ENCODE results near the gene DYNLT3.
A peak's percentile ranks its signal among the peaks of the same experiment; 100 is the strongest.

Gene DYNLT3

DNA sequence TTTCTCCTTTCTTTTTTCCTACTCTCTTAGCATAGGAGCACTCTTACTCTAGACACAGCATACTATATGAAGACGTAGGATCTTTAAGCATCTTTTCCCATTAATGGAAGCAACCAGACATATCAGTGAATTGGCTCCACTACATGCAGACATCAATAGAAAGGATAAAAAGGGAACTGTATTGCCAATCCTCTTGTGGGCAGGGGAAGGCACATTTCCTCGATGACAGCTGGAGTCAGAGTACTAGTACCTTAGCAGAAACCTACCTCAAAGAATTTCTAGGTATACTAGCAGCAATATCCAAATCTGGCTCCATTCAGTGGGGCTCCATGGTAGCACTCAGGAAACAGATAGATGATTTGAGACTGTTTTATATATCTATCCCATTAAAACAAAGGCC is 47.4 kb downstream of the DYNLT3 start:
- Mint-ChIP-seq H3K36me3 (ENCODE audit: insufficient read depth) (no peaks in the 10 kb centered on the region), H3K4me3 (no peak overlapping the region), H3K27ac (no peak overlapping the region), H3K27me3 (no peaks in the 10 kb centered on the region), H3K9me3 (no peaks in the 10 kb centered on the region), H3K4me1 (ENCODE audit: low read depth in 2 of 2) (no peaks in the 10 kb centered on the region)
- ATAC-seq (replicated peaks) = no peak
- DNase-seq = no peak

DNA sequence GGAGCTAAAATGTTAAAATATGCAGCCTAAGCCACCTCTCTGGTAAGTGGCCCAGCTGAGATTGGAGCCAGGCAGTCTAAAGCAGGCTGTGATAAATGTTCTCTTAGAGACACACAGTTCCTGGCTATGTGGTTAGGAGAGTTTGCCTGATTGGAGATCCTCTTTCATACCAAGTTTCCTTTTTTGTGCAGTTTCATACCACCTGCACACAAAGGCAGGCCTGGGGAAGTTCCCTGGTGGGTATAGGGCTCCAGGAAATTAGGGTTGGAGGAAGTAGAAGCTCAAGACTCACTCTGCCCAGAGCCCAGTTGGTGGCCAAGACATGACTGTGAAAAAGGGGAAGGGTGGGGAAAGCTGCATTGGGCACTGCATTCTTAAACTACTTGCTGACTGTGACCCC is 50.6 kb downstream of the DYNLT3 start:
- ATAC-seq (replicated peaks) (peak; percentile 36), DNase-seq (no peak)
- Mint-ChIP-seq H3K4me1 (ENCODE audit: low read depth in 2 of 2) (no peaks in the 10 kb centered on the region), H3K36me3 (ENCODE audit: insufficient read depth) (no peaks in the 10 kb centered on the region), H3K27ac (peak overlapping the region in 1 of 2 donors; percentile 26), H3K4me3 (no peak overlapping the region), H3K27me3 (no peaks in the 10 kb centered on the region), H3K9me3 (no peaks in the 10 kb centered on the region)

DNA sequence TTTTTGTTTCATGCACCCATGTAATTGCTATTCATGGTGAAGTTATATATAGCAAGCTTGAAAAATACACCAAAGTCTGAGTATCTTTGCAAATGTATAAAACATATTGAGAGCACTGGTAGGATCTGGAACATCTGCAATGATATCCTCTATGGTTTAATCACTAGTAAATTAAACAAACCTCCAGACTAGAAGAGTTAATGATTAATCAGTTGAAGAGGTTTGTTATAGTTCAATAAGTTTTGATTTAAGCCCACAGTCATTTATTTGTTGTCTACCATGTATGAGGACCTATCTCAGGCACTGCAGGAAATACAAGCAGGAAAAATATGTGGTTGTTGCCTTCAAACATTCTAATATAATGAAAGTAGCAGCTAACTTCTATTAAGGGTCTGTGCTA is 51.1 kb downstream of the DYNLT3 start:
- Mint-ChIP-seq H3K4me1 (ENCODE audit: low read depth in 2 of 2) (no peaks in the 10 kb centered on the region), H3K27ac (no peak overlapping the region), H3K36me3 (ENCODE audit: insufficient read depth) (no peaks in the 10 kb centered on the region), H3K27me3 (no peaks in the 10 kb centered on the region), H3K4me3 (no peak overlapping the region), H3K9me3 (no peaks in the 10 kb centered on the region)
- no peak for ATAC-seq (replicated peaks)
- no peak for DNase-seq

Data from effector memory CD8-positive, alpha-beta T cell (primary cell).